SK-N-DZ (cell line): ENCODE results near the gene ISX. TPM values are rescaled to one million over a fixed set of nuclear protein-coding genes. Genes with fewer than 3 reads are reported as not detected.
"Not testable (repeated sequence)": the region's sequence is repeated elsewhere in the genome, so short reads cannot be mapped to it uniquely, and the experiment has no call there.

Experiments
- DNase-seq: peaks from one replicate; pipeline ENCODE4 v3.0.0-alpha.2; 2015; ENCODE audit warnings: low spot score
- polyA plus RNA-seq, 2 experiments: library from polyadenylated mRNA; depleted of rRNA; stranded (reverse); fragments of >200 nt; gene quantifications; 2 replicates each; pipeline ENCODE4 v1.2.3, GENCODE V29; 2014

The ISX gene
- not detected in 2 replicates for polyA plus RNA-seq (2014; cell fraction: cytosol; rRNA removed)
- not detected in 2 replicates for polyA plus RNA-seq (2014; cell fraction: nucleus; rRNA removed)

DNA sequence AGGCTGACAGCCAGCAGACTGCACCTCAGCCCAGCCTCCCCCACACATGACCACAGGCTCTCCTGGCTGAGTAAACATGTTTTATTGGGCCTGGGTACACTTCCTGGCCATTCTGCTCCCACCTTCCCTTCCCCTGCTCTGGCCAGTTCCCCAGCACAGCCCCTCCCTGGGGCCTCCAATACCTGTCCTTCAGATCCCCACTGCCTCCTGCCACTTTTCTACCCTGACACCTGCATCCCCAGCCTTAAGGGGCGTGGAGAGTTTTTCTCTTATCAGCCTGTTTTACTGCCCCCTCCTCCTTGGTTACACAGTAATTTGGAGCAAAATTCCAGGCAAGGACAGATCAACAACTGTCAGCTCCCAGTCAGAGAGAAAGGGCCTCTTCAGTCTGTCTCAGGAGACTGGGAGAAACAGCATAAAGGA, at the start of gene ISX:
Gene ISX (plus strand): TSS at position 363 of the 423 bp plus-strand sequence. CDS start 930 bp downstream, outside the sequence.
- DNase-seq, result no peak

DNA sequence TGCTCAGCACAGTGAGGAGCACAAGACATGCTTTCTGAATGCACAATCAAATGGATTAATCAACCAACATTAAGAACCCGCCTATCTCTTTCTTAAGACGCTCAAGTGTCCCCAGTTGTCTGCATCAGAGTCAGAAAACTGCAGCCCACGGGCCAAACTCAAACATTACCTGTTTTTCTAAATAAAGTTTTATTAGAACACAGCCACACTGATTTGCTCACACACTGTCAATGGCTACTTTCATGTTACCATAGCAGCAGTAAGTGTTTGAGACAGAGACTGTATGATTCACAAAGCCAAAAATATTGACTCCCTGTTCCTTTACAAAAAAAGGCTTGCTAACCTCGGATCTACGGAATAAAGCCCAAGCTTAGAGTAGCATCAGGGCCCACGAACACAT, 49.0 kb upstream of the ISX start:
- no peak for DNase-seq

DNA sequence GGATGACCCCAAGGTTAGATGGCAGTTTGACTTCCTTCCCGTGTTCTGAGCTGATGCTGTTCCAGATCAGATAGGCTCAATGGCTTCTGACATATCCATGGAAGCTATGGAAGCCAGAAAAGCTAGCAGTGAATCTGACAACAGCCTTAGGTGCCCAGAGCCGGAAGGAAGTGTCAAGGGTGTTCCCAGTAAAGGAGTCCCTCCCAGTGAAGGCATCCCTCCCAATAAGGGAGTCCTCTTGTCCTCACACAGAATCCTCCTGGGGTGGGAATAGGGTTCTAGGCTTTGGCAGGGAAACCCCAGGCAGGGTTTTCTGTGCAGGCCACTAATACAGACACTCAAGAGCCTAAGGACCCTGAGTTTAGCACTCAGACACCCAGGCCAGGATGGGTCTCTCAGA, 47.0 kb upstream of the ISX start:
- no peak for DNase-seq

DNA sequence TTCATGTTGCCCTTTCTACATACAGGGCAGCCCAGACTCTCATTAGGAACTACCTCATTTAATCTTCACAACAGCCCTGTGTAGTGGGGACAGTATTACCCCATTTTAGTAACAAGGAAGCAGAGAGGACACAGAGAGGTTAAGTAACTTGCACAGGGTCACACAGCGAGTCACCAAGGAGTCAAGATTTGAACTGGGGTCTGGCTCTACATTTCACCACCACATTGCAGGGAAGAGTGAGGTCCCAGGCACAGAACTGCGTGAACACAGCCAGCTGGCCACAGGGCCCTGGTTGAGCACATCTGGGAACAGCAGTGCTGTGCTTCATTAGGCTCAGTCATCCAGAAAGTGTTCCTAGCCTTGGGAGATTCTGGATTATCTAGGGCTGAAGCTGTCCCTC, 45.4 kb upstream of the ISX start:
- no peak for DNase-seq

DNA sequence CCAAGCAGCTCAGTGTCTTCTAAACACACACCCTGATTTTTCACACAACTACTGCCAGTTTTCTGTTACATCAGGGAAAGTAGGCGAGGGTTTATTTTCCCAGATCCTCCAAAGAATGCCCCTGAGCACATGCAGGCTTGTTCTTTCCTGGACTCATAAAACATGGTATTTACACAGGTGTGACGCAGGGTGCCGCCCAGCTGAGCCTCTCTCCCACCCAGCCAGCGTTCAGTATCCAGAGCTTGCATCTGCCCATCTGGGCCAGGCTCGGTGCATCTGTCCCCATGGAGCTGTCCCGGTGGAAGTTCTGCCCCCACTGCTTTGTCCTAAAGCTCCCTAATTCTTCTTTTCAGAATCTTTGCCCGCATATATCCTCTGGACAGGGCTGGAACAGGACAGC, 44.8 kb upstream of the ISX start:
- DNase-seq, result no peak

DNA sequence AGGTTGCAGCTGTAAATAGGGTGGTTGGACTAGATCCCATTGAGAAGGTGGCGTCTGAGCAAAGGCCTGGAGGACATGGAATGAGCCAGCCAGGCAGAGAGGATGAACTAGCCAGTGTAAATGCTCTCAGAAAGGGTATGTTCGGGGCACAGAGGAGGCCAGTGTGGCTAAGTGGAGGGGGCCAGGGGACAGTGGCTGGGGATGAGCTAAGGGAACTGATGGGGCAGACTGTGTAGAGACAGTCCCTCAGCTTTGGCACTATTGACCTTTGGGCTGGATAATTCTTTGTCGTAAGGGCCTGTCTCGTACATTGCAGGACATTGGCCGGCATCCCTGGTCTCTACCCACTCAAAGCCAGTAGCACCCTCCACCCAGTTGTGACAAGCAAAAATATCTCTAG, 43.7 kb upstream of the ISX start:
- no peak for DNase-seq

DNA sequence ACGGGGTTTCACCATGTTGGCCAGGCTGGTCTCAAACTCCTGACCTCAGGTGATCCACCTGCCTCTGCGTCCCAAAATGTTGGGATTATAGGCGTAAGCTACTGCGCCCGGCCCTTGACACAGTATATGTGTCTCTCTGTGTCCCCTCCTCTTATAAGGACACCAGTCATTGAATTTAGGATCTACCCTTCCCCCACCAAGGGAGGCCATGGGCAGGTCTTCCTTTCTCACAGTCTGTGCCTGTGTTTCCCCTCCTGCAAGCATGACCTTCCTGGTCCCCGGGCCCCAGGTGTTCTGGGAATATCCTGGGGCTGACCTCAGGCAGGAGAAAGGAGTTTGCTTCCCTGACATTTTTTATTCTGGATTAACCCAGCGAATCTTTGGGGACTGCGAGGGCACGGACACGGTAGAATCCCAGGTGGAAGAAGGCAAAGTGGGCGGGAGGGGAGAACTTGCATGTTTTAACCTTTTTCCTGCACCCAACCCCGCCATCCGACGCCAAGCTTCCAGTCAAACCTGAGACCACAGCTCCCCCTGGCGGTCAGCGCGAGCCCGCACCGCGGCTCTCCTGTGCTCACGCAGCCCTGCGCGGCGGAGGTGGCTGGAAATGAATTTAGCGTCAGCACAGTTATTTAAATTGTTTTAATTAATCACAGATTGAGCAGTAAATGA, 42.1 kb upstream of the ISX start:
- peak; percentile 46 for DNase-seq

DNA sequence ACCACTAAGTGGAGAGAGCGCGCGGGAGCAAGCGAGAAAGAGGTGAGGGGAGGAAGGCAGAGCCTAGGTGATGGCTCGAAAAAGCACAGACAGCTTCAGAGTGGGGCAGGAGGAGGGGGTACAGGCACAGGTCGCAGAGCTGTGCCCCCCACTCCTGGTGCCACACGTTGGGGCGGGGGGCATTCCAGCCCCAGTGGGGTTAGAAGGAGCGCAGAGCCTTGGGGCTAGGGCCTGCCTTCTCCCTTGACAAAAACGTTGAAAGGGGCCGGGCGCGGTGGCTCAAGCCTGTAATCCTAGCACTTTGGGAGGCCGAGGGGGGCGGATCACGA, 41.6 kb upstream of the ISX start:
- no peak for DNase-seq

DNA sequence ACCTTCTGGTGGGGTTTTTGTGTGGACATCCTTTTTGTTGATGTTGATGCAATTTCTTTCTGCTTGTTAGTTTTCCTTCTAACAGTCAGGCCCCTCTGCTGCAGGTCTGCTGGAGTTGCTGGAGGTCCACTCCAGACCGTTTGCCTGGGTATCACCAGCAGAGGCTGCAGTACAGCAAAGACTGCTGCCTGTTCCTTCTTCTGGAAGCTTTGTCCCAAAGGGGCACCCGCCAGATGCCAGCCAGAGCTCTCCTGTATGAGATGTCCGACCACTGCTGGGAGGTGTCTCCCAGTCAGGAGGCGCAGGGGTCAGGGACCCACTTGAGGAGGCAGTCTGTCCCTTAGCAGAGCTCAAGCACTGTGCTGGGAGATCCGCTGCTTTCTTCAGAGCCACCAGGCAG, 35.8 kb upstream of the ISX start:
- DNase-seq, result not testable (repeated sequence)

DNA sequence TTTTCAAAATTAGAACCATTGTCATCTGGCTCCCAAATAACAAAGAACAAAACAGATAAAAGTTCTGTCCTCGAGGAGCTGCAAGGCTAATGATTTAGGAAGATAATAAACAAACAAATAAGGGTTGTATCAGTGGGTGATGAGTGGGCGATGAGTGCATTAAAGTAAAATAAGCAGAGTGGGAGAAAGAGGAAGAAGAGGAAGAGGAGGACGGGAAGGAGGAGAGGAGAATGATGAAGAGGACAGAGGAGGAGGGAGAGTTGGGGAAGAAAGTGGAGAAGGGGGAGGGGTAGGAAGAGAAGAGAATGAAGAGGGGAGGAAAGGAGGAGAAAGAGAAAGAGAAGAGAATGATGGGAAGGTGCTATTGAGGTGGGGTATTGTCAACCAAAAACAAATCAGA, 33.4 kb upstream of the ISX start:
- no peak for DNase-seq

DNA sequence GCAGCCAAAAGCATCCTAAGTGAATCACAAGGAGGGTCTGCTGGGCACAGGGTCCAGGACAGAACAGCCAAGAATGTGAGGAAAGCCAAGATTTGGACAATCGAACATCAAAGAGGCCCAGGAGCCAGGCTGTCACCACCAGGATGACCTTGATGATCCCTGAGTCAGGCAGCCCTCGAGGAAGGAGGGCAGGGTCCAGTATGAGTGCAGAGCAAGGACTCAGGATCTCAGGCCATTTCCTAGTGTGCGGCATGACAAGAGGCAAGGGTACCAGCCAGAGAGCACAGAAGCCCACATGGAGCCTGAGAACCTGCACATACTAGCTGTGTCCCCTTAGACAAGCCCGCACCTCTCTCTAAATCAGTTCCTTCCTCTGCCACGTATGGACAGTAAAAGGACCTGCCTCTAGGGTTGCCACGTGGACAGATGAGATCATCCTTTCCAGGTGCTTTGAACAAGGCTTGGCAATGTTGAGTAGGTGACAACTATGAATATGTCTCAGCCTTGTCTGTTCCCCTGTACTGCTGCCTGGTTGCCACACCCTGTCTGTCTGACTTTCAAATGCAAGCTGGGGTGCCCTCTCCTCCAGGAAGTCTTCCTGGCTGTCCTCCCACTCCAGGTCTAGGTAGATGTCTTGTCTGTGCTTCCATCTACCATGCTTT, 32.2 kb upstream of the ISX start:
- no peak for DNase-seq

DNA sequence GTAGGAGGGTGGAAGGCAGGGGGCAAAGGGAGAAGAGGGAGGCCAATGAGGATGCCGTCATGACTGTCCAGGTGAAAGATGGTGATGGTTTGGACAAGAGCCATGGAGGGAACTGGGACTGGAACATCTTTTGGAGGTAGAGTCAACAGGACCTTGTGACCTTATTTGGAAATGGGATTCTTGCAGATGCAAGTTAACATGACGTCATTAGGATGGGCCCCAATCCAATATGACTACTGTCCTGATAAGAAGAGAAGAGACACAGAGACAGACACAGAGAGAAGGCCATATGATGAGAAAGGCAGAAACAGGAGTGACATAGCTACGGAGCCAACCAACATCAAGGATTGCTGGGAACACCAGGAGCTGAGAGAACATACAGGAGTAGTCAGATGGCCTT, 31.0 kb upstream of the ISX start:
- DNase-seq, result no peak

DNA sequence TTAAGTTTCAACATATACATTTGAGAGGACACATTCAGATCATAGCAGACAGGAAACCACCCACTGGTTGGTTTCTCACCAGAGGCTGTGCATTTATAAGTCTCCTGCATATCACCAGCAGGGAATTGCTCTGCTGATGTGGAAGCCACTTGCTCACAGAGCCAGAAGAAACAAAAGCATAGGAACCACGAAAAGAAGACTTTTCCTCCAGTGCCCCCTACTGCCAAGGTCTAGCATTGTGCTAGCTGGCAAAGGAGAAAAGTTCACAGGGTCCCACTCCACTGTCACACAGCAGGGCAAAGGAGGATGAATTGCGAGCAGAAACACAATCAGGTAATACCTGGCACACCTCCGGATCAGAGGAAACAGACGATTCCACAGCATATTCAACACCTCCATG, 28.9 kb upstream of the ISX start:
- no peak for DNase-seq

DNA sequence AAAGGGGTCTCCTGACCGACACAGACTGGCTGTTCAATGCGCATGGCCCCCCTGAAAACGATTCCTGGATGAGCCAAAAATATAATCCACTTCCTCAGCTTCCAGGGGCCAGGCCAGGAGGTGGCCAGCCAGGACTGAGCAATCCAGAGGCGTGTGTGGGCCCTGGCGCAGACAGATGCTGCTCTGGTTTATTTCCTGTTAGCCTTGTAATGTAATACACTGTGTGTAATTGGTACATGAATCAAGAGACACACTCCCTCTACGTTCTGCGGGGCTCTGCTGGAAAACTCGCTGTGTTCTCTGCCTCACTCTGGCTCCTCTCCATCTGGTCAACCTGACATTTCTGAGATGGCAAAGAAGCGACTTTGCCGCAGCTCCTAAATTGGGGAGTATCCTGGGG, 26.3 kb upstream of the ISX start:
- DNase-seq, result peak; percentile 76

DNA sequence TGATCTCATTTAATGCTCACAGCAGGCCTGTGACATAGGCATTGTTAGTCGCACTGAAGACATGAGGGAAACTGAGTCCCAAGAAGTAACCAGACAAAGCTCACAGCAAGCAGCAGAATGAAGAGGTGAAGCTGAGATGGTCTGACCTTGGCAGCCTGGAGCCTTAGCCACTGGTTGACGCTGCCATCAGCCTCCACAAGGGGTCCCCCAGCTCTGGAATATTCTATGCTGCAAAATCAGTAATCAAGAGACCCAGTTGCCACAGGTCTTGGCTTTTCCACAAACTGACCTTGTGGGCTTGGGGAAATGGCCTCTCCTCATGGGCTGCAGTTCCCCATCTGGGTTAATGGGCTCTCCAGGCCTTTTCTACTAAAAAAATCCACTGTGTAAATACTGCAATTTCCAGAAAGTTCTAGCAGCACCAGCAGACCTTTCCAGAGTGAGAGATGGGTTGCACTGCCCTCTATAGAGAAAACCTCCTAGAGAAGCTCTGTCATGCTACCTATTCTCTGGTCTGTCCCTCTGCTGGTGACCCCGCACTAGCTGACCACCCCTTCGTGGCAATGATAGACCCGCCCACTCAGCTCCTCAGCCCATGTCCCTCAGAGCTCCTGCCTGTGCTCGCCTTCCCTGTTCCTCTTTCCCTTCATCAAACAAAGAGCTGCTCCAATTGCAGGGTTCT, 22.6 kb upstream of the ISX start:
- DNase-seq, result no peak

DNA sequence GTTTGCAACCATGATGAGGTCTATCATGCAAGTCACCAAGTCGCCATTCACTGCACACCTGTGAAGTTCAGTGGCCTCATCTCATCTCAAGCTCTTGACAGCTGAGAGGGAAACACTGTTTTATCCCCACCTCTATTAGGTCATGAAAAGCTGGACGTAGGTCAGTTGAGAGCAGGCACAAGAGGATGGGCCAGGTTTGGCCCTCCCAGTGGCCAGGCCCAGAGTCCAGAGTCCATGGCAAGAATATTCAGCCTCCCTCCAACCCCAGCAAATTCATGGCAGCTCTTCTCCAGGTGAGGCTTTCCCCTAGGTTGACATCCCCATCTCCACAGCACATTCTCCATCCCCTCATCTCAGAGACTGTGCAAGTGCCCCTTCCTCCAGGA, 22.0 kb upstream of the ISX start:
- no peak for DNase-seq

DNA sequence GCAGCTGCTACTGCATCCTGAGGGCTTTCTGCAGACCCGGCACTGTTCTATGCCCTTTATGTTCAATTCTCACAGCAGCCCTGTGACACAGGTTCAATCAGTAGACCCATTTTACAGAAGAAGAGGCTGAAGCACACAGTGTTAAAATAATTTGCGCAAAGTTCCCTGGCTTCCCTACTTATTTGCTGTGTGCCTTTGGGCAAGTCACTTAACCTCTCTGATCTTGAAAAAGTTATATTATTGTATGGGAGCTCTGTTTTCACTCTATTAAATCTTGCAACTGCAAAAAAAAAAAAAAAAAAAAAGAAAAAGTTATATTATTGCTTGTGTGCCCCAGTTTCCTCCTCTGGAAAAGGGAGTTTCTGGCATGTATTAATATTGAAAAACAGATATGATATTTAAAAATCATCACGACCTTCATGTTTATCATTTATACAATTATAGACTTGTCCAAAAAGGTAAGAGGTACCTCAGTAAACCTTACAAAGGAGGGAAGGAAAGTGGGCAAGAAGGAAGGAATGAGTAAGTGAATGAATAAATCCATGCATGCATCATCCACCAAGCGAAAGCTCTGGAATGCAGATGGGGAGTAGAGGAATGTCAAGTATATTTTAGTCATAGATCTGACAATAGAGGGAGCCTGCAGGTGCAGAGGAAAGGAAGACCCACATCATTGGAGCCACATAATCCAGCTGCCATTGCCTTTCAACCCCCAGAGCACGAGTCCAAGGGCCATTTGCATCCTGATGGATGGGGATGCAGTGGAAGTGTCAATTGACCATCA, 21.2 kb upstream of the ISX start:
- DNase-seq, result no peak

DNA sequence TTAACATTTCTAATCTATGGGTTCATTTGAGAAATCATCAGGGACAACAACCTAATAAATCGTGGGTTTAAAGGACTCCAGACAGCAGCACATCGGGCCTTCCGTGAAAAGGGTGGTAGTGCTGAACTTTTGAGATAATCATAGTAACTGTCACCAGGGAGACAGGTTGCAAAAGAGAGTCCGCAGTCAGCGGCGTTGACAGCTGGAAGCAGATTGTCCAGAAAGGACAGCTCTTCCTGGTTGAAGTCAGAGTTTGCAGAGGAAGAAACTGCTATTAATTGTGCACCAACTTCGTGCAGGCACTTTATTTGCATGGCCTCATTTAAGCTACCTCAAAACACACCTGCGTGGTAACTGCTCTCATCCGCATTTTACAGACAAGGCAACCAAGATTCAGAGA, 20.5 kb upstream of the ISX start:
- DNase-seq, result no peak

DNA sequence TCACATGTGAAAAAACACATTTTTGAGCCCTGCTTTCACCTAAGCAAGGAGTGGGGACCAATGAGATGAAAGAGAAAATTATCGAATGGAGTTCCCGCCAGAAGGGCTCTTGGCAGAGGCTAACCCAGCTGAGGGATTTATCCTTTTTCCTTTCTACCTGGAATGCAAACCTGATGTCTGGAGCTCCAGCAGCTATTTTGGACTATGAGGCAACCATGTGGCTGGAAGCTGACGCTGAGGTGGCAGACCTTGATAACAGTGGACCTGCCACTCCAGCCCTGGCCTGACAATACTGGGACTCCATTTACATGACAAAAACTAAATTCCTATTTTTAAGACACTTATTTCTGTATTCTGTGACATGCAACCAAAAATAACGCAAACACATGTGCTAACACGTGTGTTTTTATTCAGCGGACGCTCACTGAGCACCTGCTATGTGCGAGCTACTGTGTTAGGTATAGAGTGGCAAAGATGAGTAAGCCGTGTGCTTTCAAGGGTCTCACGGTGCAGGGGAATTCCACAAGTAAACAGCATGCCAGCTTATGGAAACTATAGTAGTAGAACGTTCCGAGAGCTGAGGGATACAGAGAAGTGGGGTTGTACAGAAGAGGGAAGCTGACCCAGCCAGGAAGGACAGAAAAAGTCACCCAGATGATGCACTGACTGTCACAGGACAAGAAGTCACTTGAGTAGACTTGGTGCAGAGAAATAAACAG, 19.1 kb upstream of the ISX start:
- no peak for DNase-seq

DNA sequence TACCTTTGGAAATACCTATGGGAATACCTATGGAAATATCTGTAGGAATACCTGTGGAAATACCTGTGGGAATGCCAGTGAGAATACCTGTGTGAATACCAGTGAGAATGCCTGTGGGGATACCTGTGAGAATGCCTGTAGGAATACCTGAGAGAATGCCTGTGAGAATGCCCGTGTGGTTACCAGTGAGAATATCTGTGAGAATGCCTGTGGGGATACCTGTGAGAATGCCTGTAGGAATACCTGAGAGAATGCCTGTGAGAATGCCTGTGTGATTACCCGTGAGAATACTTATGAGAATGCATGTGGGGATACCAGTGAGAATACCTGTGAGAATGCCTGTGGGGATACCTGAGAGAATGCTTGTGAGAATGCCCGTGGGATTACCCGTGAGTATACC, 15.9 kb upstream of the ISX start:
- DNase-seq, result not testable (repeated sequence)

DNA sequence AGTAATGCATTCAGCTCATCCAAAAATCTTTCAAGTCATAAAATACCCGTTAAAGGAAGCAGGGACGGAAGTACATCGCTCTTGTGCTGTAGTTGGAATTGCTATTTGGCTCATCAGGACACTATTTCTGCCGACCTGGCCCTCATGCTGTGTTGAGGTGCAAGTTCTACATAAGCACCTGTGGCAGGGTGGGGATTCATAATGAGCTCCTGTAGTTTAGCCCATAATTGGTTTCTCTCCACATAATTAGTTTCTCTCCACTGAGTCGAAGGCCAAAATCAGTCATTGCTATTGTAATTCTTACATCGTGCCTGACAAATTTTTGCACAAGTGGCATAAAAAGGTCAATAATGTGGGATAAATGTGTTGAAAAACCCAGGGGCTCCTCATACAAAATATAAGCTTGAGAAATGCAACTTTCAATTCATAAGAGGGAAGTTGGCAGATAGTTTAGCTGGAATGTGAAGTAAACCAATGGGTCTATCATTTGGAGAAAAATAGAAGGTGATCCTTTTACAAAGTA, 14.9 kb upstream of the ISX start:
- DNase-seq, result no peak
